A549 (cell line): Measurements from ENCODE around the gene NMUR2.

Experiments used
- CTCF ChIP-seq: fragments of >200 bp; sonication (Bioruptor Twin); formaldehyde crosslinking; IDR thresholded peaks from 3 replicates; pipeline ENCODE4 v1.5.1; 2016
- ELK1 ChIP-seq: fragments of 150-350 bp; IDR thresholded peaks from 2 replicates; pipeline ENCODE4 v1.6.1; 2014; ENCODE audit warnings: low read depth, mild to moderate bottlenecking, low read length
- HES2 ChIP-seq: fragments of >200 bp; sonication (Bioruptor Twin); formaldehyde crosslinking; IDR thresholded peaks from 2 replicates; pipeline ENCODE4 v1.6.1; 2016
- JUN ChIP-seq, 2 experiments: fragments of >200 bp; sonication (Bioruptor Twin); formaldehyde crosslinking; IDR thresholded peaks; 2 replicates in 1 of 2; 3 replicates in 1 of 2; pipeline ENCODE4 v1.6.1; 2016 to 2017
- JUNB ChIP-seq: fragments of >200 bp; sonication (Bioruptor Twin); formaldehyde crosslinking; IDR thresholded peaks from 2 replicates; pipeline ENCODE4 v1.6.1; 2016
- MAFK ChIP-seq: fragments of 450-650 bp; IDR thresholded peaks from 2 replicates; pipeline ENCODE4 v1.6.1; 2014; ENCODE audit not compliant: partially characterized antibody
- MAX ChIP-seq: IDR thresholded peaks from 2 replicates; pipeline ENCODE4 v1.6.1; 2012
- POLR2A ChIP-seq: IDR thresholded peaks from 2 replicates; pipeline ENCODE4 v1.6.1; 2012; ENCODE audit warnings: mild to moderate bottlenecking, low read length
- RAD21 ChIP-seq, 2 experiments: fragments of >200 bp in 1 of 2; sonication (Bioruptor Twin) in 1 of 2; formaldehyde crosslinking in 1 of 2; IDR thresholded peaks in 1 of 2; conservative IDR thresholded peaks in 1 of 2; 2 replicates in 1 of 2; 3 replicates in 1 of 2; pipeline ENCODE4 v1.6.1; 2012 to 2018; ENCODE audit warnings: inconsistent platforms in 1 of 2

GRCh38 chr5:152379331-152379730, 25.7 kb downstream of the NMUR2 start:
- no peak for TF ChIP-seq CTCF
- no peak for TF ChIP-seq HES2
- TF ChIP-seq MAFK, result no peak
- TF ChIP-seq ELK1, result no peak
- TF ChIP-seq POLR2A, result no peak
- no peak for TF ChIP-seq MAX
- no peak for TF ChIP-seq JUNB
- no peak for TF ChIP-seq RAD21 (conservative IDR thresholded peaks at IDR 0.05 in 1 of 2, IDR thresholded peaks at IDR 0.05 in 1 of 2)
- TF ChIP-seq JUN (IDR thresholded peaks at IDR 0.05), result no peak
